ENCODE data around the gene ZNF189. TPM values are rescaled to one million over a fixed set of nuclear protein-coding genes. Genes with fewer than 3 reads are reported as not detected.

The ZNF189 gene
- total RNA-seq, 1 donor from 2014 or later: 26.2 TPM

- DNase-seq (ENCODE audit: extremely low spot score, unreplicated experiment): no peak
- H3K9me3 Mint-ChIP-seq: no peaks in the 10 kb centered on the region
- no peaks in the 10 kb centered on the region for H3K27me3 Mint-ChIP-seq
- H3K36me3 Mint-ChIP-seq: peaks cover 3% of the 10 kb centered on the region
- no peak overlapping the region for H3K4me3 Mint-ChIP-seq
- TF ChIP-seq CTCF (conservative IDR thresholded peaks at IDR 0.05): no peak
- peaks cover 5% of the 10 kb centered on the region for H3K4me1 Mint-ChIP-seq (ENCODE audit: unreplicated experiment)
- no peak overlapping the region for H3K27ac Mint-ChIP-seq
Observed at GRCh38 chr9:101421653-101422065, 23.0 kb downstream of the ZNF189 start.

GRCh38 chr9:101427358-101427757, 28.7 kb downstream of the ZNF189 start:
- H3K27ac Mint-ChIP-seq: no peak overlapping the region
- no peaks in the 10 kb centered on the region for H3K4me1 Mint-ChIP-seq (ENCODE audit: unreplicated experiment)
- DNase-seq (ENCODE audit: extremely low spot score, unreplicated experiment): no peak
- H3K4me3 Mint-ChIP-seq: no peak overlapping the region
- H3K9me3 Mint-ChIP-seq: no peaks in the 10 kb centered on the region
- H3K27me3 Mint-ChIP-seq: no peaks in the 10 kb centered on the region
- no peaks in the 10 kb centered on the region for H3K36me3 Mint-ChIP-seq
- TF ChIP-seq CTCF (conservative IDR thresholded peaks at IDR 0.05): no peak

- TF ChIP-seq CTCF (conservative IDR thresholded peaks at IDR 0.05): no peak
- no peaks in the 10 kb centered on the region for H3K27me3 Mint-ChIP-seq
- no peak overlapping the region for H3K27ac Mint-ChIP-seq
- H3K9me3 Mint-ChIP-seq: no peaks in the 10 kb centered on the region
- DNase-seq (ENCODE audit: extremely low spot score, unreplicated experiment): no peak
- H3K4me3 Mint-ChIP-seq: no peak overlapping the region
- no peaks in the 10 kb centered on the region for H3K4me1 Mint-ChIP-seq (ENCODE audit: unreplicated experiment)
- H3K36me3 Mint-ChIP-seq: no peaks in the 10 kb centered on the region
Observed at GRCh38 chr9:101427957-101428655, 29.5 kb downstream of the ZNF189 start.

- no peak for DNase-seq (ENCODE audit: extremely low spot score, unreplicated experiment)
- Mint-ChIP-seq H3K9me3 (no peaks in the 10 kb centered on the region), H3K27me3 (no peaks in the 10 kb centered on the region), H3K4me1 (ENCODE audit: unreplicated experiment) (no peaks in the 10 kb centered on the region), H3K36me3 (no peaks in the 10 kb centered on the region), H3K4me3 (no peak overlapping the region), H3K27ac (no peak overlapping the region)
- TF ChIP-seq CTCF (conservative IDR thresholded peaks at IDR 0.05): no peak
Observed at GRCh38 chr9:101428909-101429308, 30.3 kb downstream of the ZNF189 start.

- Mint-ChIP-seq H3K4me1 (ENCODE audit: unreplicated experiment) (no peaks in the 10 kb centered on the region), H3K27ac (no peak overlapping the region), H3K9me3 (no peaks in the 10 kb centered on the region), H3K27me3 (no peaks in the 10 kb centered on the region), H3K36me3 (no peaks in the 10 kb centered on the region), H3K4me3 (no peak overlapping the region)
- DNase-seq (ENCODE audit: extremely low spot score, unreplicated experiment): no peak
- no peak for TF ChIP-seq CTCF (conservative IDR thresholded peaks at IDR 0.05)
Observed at GRCh38 chr9:101429736-101430135, 31.1 kb downstream of the ZNF189 start.

Data from type B pancreatic cell (in vitro differentiated cells).